ENCODE data around the gene ARFGAP3. TPM values are rescaled to one million over a fixed set of nuclear protein-coding genes. Genes with fewer than 3 reads are reported as not detected.

Gene ARFGAP3
- total and polyA plus RNA-seq, 3 experiments from 2014 or later, result 32.2 to 50.0 (median 33.0) TPM

GRCh38 chr22:42889304-42889703 is 32.2 kb upstream of the ARFGAP3 start:
- no peak overlapping the region for H3K4me3 ChIP-seq (ENCODE audit: low read length)
- Mint-ChIP-seq H3K36me3 (peaks cover 0 to 72% (median 4%) of the 10 kb centered on the region in 3 donors), H3K27ac (peak overlapping the region; percentile 57 to 90 (median 76)), H3K27me3 (no peaks in the 10 kb centered on the region), H3K4me1 (peaks cover 29 to 39% (median 29%) of the 10 kb centered on the region in 3 donors), H3K4me3 (peak overlapping the region in 5 of 7 donors; percentile 14 to 77 (median 16)), H3K9me3 (no peaks in the 10 kb centered on the region)
- no peaks in the 10 kb centered on the region for H3K9me3 ChIP-seq (ENCODE audit: low read length)
- no peak for DNase-seq
- CTCF ChIA-PET, result no interaction called here
- POLR2A ChIA-PET, result no interaction called here
- no peak overlapping the region for H3K27ac ChIP-seq (ENCODE audit: low read depth, low read length)
- no peaks in the 10 kb centered on the region for H3K27me3 ChIP-seq (ENCODE audit: insufficient read depth, low read length, poor library complexity, severe bottlenecking)
- peaks cover 13% of the 10 kb centered on the region for H3K4me1 ChIP-seq (ENCODE audit: insufficient read depth, low read length)
- peaks cover 13% of the 10 kb centered on the region for H3K36me3 ChIP-seq (ENCODE audit: insufficient read depth, low read length)

- DNase-seq, result no peak
- ChIA-PET POLR2A (no interaction called here), CTCF (no interaction called here)
- no peak overlapping the region for H3K4me3 Mint-ChIP-seq
- no peaks in the 10 kb centered on the region for H3K27me3 Mint-ChIP-seq
- H3K27ac Mint-ChIP-seq, result peak overlapping the region in 7 of 8 donors; percentile 32 to 97 (median 72)
- peaks cover 14% of the 10 kb centered on the region for H3K36me3 ChIP-seq (ENCODE audit: insufficient read depth, low read length)
- H3K36me3 Mint-ChIP-seq, result peaks cover 0 to 81% (median 6%) of the 10 kb centered on the region in 3 donors
- H3K27me3 ChIP-seq (ENCODE audit: insufficient read depth, low read length, poor library complexity, severe bottlenecking), result no peaks in the 10 kb centered on the region
- peaks cover 5% of the 10 kb centered on the region for H3K4me1 ChIP-seq (ENCODE audit: insufficient read depth, low read length)
- H3K4me1 Mint-ChIP-seq, result peaks cover 19 to 27% (median 21%) of the 10 kb centered on the region in 3 donors
- H3K9me3 Mint-ChIP-seq, result no peaks in the 10 kb centered on the region
- no peak overlapping the region for H3K27ac ChIP-seq (ENCODE audit: low read depth, low read length)
- no peak overlapping the region for H3K4me3 ChIP-seq (ENCODE audit: low read length)
- H3K9me3 ChIP-seq (ENCODE audit: low read length), result no peaks in the 10 kb centered on the region
These were observed 30.7 kb upstream of the ARFGAP3 start for GRCh38 chr22:42887523-42888507.

- ChIA-PET CTCF (no interaction called here), POLR2A (no interaction called here)
- Mint-ChIP-seq H3K4me1 (peaks cover 19 to 25% (median 21%) of the 10 kb centered on the region in 3 donors), H3K4me3 (no peak overlapping the region), H3K9me3 (no peaks in the 10 kb centered on the region), H3K36me3 (peaks cover 0 to 86% (median 8%) of the 10 kb centered on the region in 3 donors), H3K27me3 (no peaks in the 10 kb centered on the region), H3K27ac (peak overlapping the region in 4 of 8 donors; percentile 33 to 81 (median 42))
- H3K36me3 ChIP-seq (ENCODE audit: insufficient read depth, low read length), result peaks cover 14% of the 10 kb centered on the region
- H3K9me3 ChIP-seq (ENCODE audit: low read length), result no peaks in the 10 kb centered on the region
- H3K4me1 ChIP-seq (ENCODE audit: insufficient read depth, low read length), result peaks cover 5% of the 10 kb centered on the region
- H3K27ac ChIP-seq (ENCODE audit: low read depth, low read length), result no peak overlapping the region
- H3K4me3 ChIP-seq (ENCODE audit: low read length), result no peak overlapping the region
- no peaks in the 10 kb centered on the region for H3K27me3 ChIP-seq (ENCODE audit: insufficient read depth, low read length, poor library complexity, severe bottlenecking)
- no peak for DNase-seq
These were observed 30.0 kb upstream of the ARFGAP3 start for GRCh38 chr22:42887120-42887519.

GRCh38 chr22:42885446-42885845 is 28.4 kb upstream of the ARFGAP3 start:
- CTCF ChIA-PET, result no interaction called here
- peaks cover 19 to 21% (median 20%) of the 10 kb centered on the region in 3 donors for H3K4me1 Mint-ChIP-seq

GRCh38 chr22:42884616-42885375 is 27.7 kb upstream of the ARFGAP3 start:
- Histone ChIP-seq H3K27me3 (ENCODE audit: insufficient read depth, low read length, poor library complexity, severe bottlenecking) (no peaks in the 10 kb centered on the region), H3K36me3 (ENCODE audit: insufficient read depth, low read length) (peaks cover 14% of the 10 kb centered on the region), H3K9me3 (ENCODE audit: low read length) (no peaks in the 10 kb centered on the region), H3K27ac (ENCODE audit: low read depth, low read length) (no peak overlapping the region), H3K4me3 (ENCODE audit: low read length) (no peak overlapping the region), H3K4me1 (ENCODE audit: insufficient read depth, low read length) (peaks cover 5% of the 10 kb centered on the region)
- Mint-ChIP-seq H3K4me3 (no peak overlapping the region), H3K4me1 (peaks cover 19 to 21% (median 20%) of the 10 kb centered on the region in 3 donors), H3K27me3 (no peaks in the 10 kb centered on the region), H3K36me3 (peaks cover 0 to 94% (median 10%) of the 10 kb centered on the region in 3 donors), H3K27ac (peak overlapping the region in 4 of 8 donors; percentile 14 to 87 (median 60)), H3K9me3 (no peaks in the 10 kb centered on the region)
- ChIA-PET POLR2A (interaction anchor here (0.6 kb wide), 1 partner anchor 218 kb away, joined by 3 read pairs; no protein-coding TSS in a partner anchor), CTCF (no interaction called here)
- no peak for DNase-seq

More at GRCh38 chr22:42885446-42885845, 28.4 kb upstream of the ARFGAP3 start:
- POLR2A ChIA-PET, result no interaction called here
- no peaks in the 10 kb centered on the region for H3K9me3 ChIP-seq (ENCODE audit: low read length)
- H3K4me3 ChIP-seq (ENCODE audit: low read length), result no peak overlapping the region
- DNase-seq, result no peak
- H3K36me3 ChIP-seq (ENCODE audit: insufficient read depth, low read length), result peaks cover 14% of the 10 kb centered on the region
- Mint-ChIP-seq H3K36me3 (peaks cover 0 to 87% (median 8%) of the 10 kb centered on the region in 3 donors), H3K9me3 (no peaks in the 10 kb centered on the region), H3K27me3 (no peaks in the 10 kb centered on the region), H3K4me3 (no peak overlapping the region), H3K27ac (peak overlapping the region in 2 of 8 donors; percentile 14 to 56)
- no peaks in the 10 kb centered on the region for H3K27me3 ChIP-seq (ENCODE audit: insufficient read depth, low read length, poor library complexity, severe bottlenecking)
- H3K4me1 ChIP-seq (ENCODE audit: insufficient read depth, low read length), result peaks cover 5% of the 10 kb centered on the region
- H3K27ac ChIP-seq (ENCODE audit: low read depth, low read length), result no peak overlapping the region

GRCh38 chr22:42883970-42884369 is 26.9 kb upstream of the ARFGAP3 start:
- CTCF ChIA-PET, result no interaction called here

GRCh38 chr22:42883121-42883520 is 26.0 kb upstream of the ARFGAP3 start:
- CTCF ChIA-PET, result no interaction called here
- no peaks in the 10 kb centered on the region for H3K27me3 ChIP-seq (ENCODE audit: insufficient read depth, low read length, poor library complexity, severe bottlenecking)
- Mint-ChIP-seq H3K9me3 (no peaks in the 10 kb centered on the region), H3K27me3 (no peaks in the 10 kb centered on the region), H3K4me1 (peaks cover 3 to 6% (median 4%) of the 10 kb centered on the region in 3 donors), H3K4me3 (no peak overlapping the region), H3K27ac (peak overlapping the region in 3 of 8 donors; percentile 7 to 63 (median 11)), H3K36me3 (peaks cover 0 to 92% (median 9%) of the 10 kb centered on the region in 3 donors)
- DNase-seq, result no peak
- peaks cover 13% of the 10 kb centered on the region for H3K36me3 ChIP-seq (ENCODE audit: insufficient read depth, low read length)
- no peak overlapping the region for H3K27ac ChIP-seq (ENCODE audit: low read depth, low read length)
- H3K4me1 ChIP-seq (ENCODE audit: insufficient read depth, low read length), result no peaks in the 10 kb centered on the region
- POLR2A ChIA-PET, result no interaction called here
- no peak overlapping the region for H3K4me3 ChIP-seq (ENCODE audit: low read length)
- H3K9me3 ChIP-seq (ENCODE audit: low read length), result no peaks in the 10 kb centered on the region

More at GRCh38 chr22:42883970-42884369, 26.9 kb upstream of the ARFGAP3 start:
- no peak overlapping the region for H3K4me3 Mint-ChIP-seq
- H3K27ac Mint-ChIP-seq, result peak overlapping the region in 1 of 8 donors; percentile 87
- Histone ChIP-seq H3K27me3 (ENCODE audit: insufficient read depth, low read length, poor library complexity, severe bottlenecking) (no peaks in the 10 kb centered on the region), H3K9me3 (ENCODE audit: low read length) (no peaks in the 10 kb centered on the region), H3K27ac (ENCODE audit: low read depth, low read length) (no peak overlapping the region), H3K4me1 (ENCODE audit: insufficient read depth, low read length) (no peaks in the 10 kb centered on the region), H3K36me3 (ENCODE audit: insufficient read depth, low read length) (peaks cover 14% of the 10 kb centered on the region), H3K4me3 (ENCODE audit: low read length) (no peak overlapping the region)
- H3K9me3 Mint-ChIP-seq, result no peaks in the 10 kb centered on the region
- peaks cover 11 to 15% (median 12%) of the 10 kb centered on the region in 3 donors for H3K4me1 Mint-ChIP-seq
- H3K27me3 Mint-ChIP-seq, result no peaks in the 10 kb centered on the region
- DNase-seq, result no peak
- peaks cover 0 to 92% (median 10%) of the 10 kb centered on the region in 3 donors for H3K36me3 Mint-ChIP-seq
- POLR2A ChIA-PET, result interaction anchor here (0.6 kb wide), 1 partner anchor 16 kb away, joined by 3 read pairs; no protein-coding TSS in a partner anchor
